ENCODE data around the gene PCDH9.

PCDH9 gene

DNA sequence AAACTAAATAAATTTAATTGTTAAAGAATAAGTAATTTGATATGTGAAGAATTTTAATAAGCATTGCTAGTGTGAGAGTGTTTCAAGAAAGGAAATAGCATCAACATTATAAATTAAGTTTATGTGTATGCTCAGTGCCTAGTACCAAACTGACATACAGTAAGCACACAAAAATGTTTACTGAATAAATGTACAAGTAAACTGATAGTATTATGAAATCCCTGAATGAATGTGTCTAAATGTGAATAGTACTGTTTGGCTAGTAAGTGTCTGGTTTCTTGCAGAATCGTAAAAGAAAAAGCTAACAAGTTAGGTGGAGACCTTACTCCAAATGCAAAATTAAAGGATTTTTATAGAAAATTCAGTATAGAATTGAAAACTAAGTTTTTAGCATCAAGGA is 233.6 kb downstream of the PCDH9 start:
- DNase-seq (ENCODE audit: low read depth) = no peak
- H3K4me3 ChIP-seq (ENCODE audit: low read length) = no peak overlapping the region
- TF ChIP-seq, protein P1, sequence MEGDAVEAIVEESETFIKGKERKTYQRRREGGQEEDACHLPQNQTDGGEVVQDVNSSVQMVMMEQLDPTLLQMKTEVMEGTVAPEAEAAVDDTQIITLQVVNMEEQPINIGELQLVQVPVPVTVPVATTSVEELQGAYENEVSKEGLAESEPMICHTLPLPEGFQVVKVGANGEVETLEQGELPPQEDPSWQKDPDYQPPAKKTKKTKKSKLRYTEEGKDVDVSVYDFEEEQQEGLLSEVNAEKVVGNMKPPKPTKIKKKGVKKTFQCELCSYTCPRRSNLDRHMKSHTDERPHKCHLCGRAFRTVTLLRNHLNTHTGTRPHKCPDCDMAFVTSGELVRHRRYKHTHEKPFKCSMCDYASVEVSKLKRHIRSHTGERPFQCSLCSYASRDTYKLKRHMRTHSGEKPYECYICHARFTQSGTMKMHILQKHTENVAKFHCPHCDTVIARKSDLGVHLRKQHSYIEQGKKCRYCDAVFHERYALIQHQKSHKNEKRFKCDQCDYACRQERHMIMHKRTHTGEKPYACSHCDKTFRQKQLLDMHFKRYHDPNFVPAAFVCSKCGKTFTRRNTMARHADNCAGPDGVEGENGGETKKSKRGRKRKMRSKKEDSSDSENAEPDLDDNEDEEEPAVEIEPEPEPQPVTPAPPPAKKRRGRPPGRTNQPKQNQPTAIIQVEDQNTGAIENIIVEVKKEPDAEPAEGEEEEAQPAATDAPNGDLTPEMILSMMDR (IDR thresholded peaks at IDR 0.05; ENCODE audit: insufficient read depth, low read depth, low read length, missing control alignments) = no peak

DNA sequence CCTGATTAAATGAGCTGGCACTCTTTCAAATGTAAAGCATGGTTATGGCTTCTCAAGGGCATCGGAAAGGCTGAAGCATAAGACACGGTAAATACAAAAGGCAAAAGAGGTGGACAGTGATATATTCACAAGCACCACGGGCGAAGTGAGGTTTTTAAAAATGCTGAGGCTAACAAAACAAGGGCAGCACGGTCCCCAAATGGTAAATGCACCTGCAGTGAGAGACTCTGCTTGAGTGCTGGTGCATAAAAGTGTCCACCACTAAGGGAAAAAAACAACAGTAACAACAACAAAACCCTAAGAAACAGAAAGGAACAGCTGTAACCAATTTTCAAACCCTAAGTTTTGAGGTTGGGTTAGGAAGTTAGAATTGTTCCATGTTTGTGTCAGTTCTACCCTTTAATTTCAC is 234.9 kb downstream of the PCDH9 start:
- no peak for DNase-seq (ENCODE audit: low read depth)
- TF ChIP-seq, protein P1 (IDR thresholded peaks at IDR 0.05; ENCODE audit: insufficient read depth, low read depth, low read length, missing control alignments) = no peak
- H3K4me3 ChIP-seq (ENCODE audit: low read length) = no peak overlapping the region

DNA sequence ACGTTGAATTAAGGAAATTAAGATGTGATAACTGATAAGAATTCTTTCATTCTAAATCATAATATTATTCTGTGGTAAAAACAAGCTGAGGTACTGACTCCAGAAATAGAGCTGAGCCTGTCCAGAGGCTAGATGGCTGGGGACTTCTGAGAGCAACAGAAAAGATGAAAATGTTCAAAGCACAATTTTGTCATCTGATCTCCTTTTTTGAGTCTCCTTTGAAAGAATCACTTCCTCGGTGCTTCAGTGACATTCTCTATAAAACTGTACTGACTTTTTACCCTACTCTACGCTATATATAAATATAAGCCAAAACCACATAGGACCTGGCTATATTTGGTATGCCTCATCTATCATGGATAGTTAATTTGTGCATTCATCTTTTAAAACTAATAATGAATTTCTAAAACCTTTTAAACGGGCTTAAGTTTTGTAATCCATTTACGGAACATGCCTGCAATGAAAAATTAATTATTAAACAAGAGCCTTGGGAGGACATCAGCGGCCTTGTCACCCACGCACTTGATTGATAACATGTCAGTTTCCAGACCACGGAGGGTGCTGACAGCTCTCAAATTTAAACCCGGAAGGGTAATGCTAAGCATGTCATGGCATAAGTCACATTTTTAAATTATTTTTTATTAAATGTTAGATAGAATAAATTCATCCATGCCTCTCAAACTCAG is 235.5 kb downstream of the PCDH9 start:
- TF ChIP-seq, protein P1 (IDR thresholded peaks at IDR 0.05; ENCODE audit: insufficient read depth, low read depth, low read length, missing control alignments) = no peak
- H3K4me3 ChIP-seq (ENCODE audit: low read length) = no peak overlapping the region
- no peak for DNase-seq (ENCODE audit: low read depth)

DNA sequence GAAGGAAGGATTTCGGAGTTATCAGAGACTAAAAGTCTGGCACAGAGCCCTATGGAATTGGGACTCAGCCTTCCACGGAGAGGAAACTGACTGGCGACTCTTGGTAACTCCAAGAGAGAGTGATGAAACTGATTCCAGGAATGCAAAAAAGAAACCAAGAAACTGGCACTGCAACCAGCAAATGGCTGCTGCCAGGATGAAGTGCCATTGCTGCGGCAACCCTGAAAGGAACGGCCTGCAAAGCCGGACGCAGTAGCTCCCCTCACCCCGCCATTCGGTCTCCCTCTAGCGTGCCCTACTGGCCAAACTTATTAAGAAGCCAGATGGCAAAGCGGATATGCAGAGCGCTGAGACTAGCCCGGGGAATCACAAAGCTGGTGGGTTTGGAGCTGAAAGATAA is 236.0 kb downstream of the PCDH9 start:
- peak overlapping the region; percentile 18 for H3K4me3 ChIP-seq (ENCODE audit: low read length)
- TF ChIP-seq, protein P1 (IDR thresholded peaks at IDR 0.05; ENCODE audit: insufficient read depth, low read depth, low read length, missing control alignments) = peak; percentile 73
- DNase-seq (ENCODE audit: low read depth) = peak; percentile 65

DNA sequence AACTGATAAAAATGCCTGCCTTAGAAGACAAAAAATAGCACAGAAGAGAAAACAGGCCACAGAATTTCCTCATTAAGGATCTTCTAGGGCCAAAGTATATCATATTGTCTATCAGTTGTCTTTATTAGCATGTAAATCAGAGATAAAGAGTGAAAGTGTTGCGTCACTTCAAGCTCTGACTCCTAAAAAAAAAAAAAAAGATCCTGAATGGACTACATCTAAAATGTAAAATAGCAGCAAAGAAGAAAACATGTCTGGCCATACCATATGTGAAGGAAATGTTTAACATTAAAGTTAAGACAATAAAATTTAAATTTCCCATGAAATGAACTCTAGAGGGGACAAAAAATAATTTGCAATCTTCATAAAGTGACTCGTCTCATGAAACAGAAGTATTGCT is 237.4 kb downstream of the PCDH9 start:
- H3K4me3 ChIP-seq (ENCODE audit: low read length) = no peak overlapping the region
- DNase-seq (ENCODE audit: low read depth) = no peak
- TF ChIP-seq, protein P1 (IDR thresholded peaks at IDR 0.05; ENCODE audit: insufficient read depth, low read depth, low read length, missing control alignments) = no peak

DNA sequence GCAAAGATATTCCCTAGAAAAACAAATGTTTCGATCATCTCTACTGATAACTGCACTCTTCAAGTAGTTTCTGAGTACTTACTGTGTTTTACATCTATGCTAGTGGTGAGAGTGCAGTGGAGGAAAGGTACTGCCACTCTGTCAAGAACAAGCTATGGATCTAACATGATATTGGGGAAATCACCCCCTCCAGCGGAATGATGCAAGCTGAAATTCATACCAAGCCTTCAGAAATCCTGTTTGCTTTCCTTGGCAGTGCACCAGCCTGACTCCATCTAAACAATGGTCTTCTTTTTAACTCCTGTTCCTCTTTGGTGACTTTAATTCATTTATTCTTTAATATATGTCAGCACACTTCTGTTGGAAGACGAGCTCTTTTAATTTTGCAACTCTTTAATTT is 238.0 kb downstream of the PCDH9 start:
- TF ChIP-seq, protein P1 (IDR thresholded peaks at IDR 0.05; ENCODE audit: insufficient read depth, low read depth, low read length, missing control alignments) = no peak
- peak; percentile 69 for DNase-seq (ENCODE audit: low read depth)
- H3K4me3 ChIP-seq (ENCODE audit: low read length) = no peak overlapping the region

DNA sequence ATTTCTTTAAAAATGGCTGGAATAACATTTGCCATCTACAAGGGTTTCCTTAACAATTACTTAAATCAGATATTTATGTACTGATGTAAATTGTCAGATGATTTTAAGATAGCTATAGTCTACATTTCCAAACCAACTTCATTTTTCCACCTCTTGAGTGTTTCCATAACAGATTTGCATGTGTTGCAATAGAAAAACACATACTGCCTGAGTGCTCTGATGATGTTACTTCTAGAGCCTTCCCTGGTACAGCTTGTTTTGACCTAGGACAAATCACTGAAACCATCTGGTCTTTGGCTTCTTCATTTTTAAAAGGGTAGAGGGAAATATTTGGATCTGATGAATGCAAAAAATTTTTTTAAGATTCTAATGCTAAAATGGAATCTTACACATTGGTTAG is 245.9 kb downstream of the PCDH9 start:
- TF ChIP-seq, protein P1 (IDR thresholded peaks at IDR 0.05; ENCODE audit: insufficient read depth, low read depth, low read length, missing control alignments) = no peak
- DNase-seq (ENCODE audit: low read depth) = no peak
- H3K4me3 ChIP-seq (ENCODE audit: low read length) = no peak overlapping the region

Measured in epithelial cell of esophagus (primary cell).